Measurements from ENCODE around the gene DNAH8.

DNA sequence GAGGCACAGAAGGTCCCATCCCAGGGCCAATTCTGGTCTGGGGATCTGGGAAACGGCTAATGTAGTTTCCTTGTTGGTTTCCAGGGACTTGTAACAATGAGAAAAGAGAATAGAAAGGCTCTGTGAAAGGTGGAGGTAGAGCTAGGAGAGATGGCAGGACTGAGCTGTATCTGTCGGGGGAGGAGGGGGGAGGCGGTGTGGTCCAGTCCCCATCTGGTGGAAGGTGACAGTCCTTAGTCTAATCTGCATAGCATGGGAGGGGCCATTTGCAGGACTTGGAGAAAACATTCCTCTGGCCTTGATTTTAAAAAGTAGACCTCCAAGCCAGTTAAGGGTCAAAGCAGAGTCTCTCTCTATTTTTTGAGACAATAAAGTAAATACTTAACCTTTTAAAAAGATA is 137.1 kb downstream of the DNAH8 start:
- TF ChIP-seq, protein P1, sequence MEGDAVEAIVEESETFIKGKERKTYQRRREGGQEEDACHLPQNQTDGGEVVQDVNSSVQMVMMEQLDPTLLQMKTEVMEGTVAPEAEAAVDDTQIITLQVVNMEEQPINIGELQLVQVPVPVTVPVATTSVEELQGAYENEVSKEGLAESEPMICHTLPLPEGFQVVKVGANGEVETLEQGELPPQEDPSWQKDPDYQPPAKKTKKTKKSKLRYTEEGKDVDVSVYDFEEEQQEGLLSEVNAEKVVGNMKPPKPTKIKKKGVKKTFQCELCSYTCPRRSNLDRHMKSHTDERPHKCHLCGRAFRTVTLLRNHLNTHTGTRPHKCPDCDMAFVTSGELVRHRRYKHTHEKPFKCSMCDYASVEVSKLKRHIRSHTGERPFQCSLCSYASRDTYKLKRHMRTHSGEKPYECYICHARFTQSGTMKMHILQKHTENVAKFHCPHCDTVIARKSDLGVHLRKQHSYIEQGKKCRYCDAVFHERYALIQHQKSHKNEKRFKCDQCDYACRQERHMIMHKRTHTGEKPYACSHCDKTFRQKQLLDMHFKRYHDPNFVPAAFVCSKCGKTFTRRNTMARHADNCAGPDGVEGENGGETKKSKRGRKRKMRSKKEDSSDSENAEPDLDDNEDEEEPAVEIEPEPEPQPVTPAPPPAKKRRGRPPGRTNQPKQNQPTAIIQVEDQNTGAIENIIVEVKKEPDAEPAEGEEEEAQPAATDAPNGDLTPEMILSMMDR (IDR thresholded peaks at IDR 0.05; ENCODE audit: extremely low read depth in 1 of 2, insufficient read depth in 1 of 2, low read depth in 1 of 2, low read length in 2 of 2): no peak
- TF ChIP-seq, protein P2, sequence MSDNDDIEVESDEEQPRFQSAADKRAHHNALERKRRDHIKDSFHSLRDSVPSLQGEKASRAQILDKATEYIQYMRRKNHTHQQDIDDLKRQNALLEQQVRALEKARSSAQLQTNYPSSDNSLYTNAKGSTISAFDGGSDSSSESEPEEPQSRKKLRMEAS (IDR thresholded peaks at IDR 0.05; ENCODE audit: insufficient read depth, insufficient read length): no peak
- TF ChIP-seq POLR2A (IDR thresholded peaks at IDR 0.05; ENCODE audit: low read depth, low read length) (no peak), POLR2AphosphoS5 (IDR thresholded peaks at IDR 0.05; ENCODE audit: insufficient read depth, low read depth, low read length) (no peak), EZH2 (IDR thresholded peaks at IDR 0.05; ENCODE audit: borderline replicate concordance, low read depth, low read length, severe bottlenecking) (no peak), MYC (IDR thresholded peaks at IDR 0.05; ENCODE audit: low read depth, low read length) (no peak)
